Stimulated activated naive CD4-positive, alpha-beta T cell treated with Interleukin-2 at 50 U/mL for 16 hours (primary cell): ENCODE data around the gene PHF21B.

ENCODE experiments used
- DNase-seq: peaks from one replicate; lab custom pipeline; 2025; lab: John Stamatoyannopoulos, UW

PHF21B gene

GRCh38 chr22:44956840-44957767 is 52.7 kb downstream of the PHF21B start:
- no peak for DNase-seq

GRCh38 chr22:44955102-44955501 is 54.7 kb downstream of the PHF21B start:
- DNase-seq: no peak

GRCh38 chr22:44954149-44954548 is 55.7 kb downstream of the PHF21B start:
- no peak for DNase-seq

- DNase-seq: no peak
Measured at GRCh38 chr22:44952863-44953746, 56.7 kb downstream of the PHF21B start.

GRCh38 chr22:44951510-44951816 is 58.3 kb downstream of the PHF21B start:
- DNase-seq: no peak

- DNase-seq: no peak
Measured at GRCh38 chr22:44950806-44951509, 58.8 kb downstream of the PHF21B start.

GRCh38 chr22:44947846-44948245 is 62.0 kb downstream of the PHF21B start:
- DNase-seq: no peak

GRCh38 chr22:44947049-44947448 is 62.8 kb downstream of the PHF21B start:
- DNase-seq: no peak

GRCh38 chr22:44944883-44945601 is 64.8 kb downstream of the PHF21B start:
- DNase-seq: no peak

- DNase-seq: no peak
Measured at GRCh38 chr22:44943701-44944324, 66.0 kb downstream of the PHF21B start.

- DNase-seq: no peak
Measured at GRCh38 chr22:44942979-44943700, 66.7 kb downstream of the PHF21B start.

GRCh38 chr22:44942056-44942455 is 67.7 kb downstream of the PHF21B start:
- no peak for DNase-seq

GRCh38 chr22:44941207-44941606 is 68.6 kb downstream of the PHF21B start:
- DNase-seq: no peak

- DNase-seq: no peak
Measured at GRCh38 chr22:44940130-44940529, 69.7 kb downstream of the PHF21B start.

- no peak for DNase-seq
Measured at GRCh38 chr22:44939451-44939850, 70.4 kb downstream of the PHF21B start.

- DNase-seq: no peak
Measured at GRCh38 chr22:44938886-44939285, 70.9 kb downstream of the PHF21B start.

- no peak for DNase-seq
Measured at GRCh38 chr22:44937216-44937615, 72.6 kb downstream of the PHF21B start.

GRCh38 chr22:44936201-44936600 is 73.6 kb downstream of the PHF21B start:
- no peak for DNase-seq

GRCh38 chr22:44935724-44936123 is 74.1 kb downstream of the PHF21B start:
- no peak for DNase-seq

- no peak for DNase-seq
Measured at GRCh38 chr22:44934454-44934735, 75.4 kb downstream of the PHF21B start.
